ENCODE data around the gene FLACC1.

Gene FLACC1

DNA sequence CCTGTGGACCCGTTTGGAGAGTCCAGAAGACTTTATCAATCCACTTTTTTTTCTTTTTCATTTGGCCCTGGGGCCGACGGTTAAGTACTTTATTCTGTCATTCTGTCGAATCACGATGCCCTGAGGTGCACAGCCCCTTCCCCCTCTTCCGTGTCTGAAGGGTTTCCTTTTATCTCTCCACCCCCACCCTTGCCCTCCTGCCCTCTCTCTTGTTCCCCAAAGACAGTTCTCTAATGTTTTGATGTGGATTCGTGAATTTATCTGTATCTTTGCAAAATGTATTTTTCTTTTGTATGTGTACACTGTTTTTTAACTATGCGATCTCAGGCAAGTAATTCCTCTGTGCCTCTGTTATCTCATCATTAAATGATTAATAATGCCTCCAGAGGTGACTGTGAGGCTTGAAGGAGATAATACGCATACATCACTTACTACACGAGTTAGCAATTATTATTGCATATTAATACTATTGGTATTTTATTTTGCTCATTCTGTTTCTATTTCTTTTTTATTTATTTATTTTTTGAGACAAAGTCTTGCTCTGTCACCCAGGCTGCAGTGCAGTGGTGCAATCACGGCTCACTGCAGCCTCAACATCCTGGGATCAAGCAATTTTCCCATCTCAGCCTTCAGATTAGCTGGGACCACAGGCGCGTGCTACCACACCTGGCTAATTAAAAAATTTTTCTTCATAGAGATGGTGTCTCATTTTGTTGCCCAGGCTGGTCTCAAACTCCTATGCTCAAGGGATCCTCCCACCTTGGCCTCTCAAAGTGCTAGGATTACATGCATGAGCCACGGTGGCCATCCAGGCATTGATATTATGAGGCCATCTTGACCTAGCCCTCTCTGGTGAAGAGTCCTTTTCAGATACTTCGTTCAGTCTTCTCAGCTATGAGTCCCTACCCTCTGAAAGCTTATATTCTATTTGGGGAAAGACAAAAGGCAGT lies 98.2 kb downstream of the FLACC1 start:
- Histone ChIP-seq H3K4me3 (ENCODE audit: low read depth, low read length) (peak overlapping the region; percentile 73), H2AFZ (peak overlapping the region; percentile 86), H3K27ac (peak overlapping the region; percentile 61), H3K9me3 (ENCODE audit: control insufficient read depth, low read length) (no peaks in the 10 kb centered on the region), H3K27me3 (ENCODE audit: control insufficient read depth, insufficient read depth, low read length) (no peaks in the 10 kb centered on the region), H3K36me3 (ENCODE audit: control insufficient read depth, insufficient read depth, low read length) (no peaks in the 10 kb centered on the region), H3K4me1 (peaks cover 10% of the 10 kb centered on the region), H3K9ac (no peak overlapping the region), H3K4me2 (ENCODE audit: low read length) (peak overlapping the region; percentile 87), H3K79me2 (no peaks in the 10 kb centered on the region)
- TF ChIP-seq, protein P1, sequence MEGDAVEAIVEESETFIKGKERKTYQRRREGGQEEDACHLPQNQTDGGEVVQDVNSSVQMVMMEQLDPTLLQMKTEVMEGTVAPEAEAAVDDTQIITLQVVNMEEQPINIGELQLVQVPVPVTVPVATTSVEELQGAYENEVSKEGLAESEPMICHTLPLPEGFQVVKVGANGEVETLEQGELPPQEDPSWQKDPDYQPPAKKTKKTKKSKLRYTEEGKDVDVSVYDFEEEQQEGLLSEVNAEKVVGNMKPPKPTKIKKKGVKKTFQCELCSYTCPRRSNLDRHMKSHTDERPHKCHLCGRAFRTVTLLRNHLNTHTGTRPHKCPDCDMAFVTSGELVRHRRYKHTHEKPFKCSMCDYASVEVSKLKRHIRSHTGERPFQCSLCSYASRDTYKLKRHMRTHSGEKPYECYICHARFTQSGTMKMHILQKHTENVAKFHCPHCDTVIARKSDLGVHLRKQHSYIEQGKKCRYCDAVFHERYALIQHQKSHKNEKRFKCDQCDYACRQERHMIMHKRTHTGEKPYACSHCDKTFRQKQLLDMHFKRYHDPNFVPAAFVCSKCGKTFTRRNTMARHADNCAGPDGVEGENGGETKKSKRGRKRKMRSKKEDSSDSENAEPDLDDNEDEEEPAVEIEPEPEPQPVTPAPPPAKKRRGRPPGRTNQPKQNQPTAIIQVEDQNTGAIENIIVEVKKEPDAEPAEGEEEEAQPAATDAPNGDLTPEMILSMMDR (IDR thresholded peaks at IDR 0.05) = no peak

DNA sequence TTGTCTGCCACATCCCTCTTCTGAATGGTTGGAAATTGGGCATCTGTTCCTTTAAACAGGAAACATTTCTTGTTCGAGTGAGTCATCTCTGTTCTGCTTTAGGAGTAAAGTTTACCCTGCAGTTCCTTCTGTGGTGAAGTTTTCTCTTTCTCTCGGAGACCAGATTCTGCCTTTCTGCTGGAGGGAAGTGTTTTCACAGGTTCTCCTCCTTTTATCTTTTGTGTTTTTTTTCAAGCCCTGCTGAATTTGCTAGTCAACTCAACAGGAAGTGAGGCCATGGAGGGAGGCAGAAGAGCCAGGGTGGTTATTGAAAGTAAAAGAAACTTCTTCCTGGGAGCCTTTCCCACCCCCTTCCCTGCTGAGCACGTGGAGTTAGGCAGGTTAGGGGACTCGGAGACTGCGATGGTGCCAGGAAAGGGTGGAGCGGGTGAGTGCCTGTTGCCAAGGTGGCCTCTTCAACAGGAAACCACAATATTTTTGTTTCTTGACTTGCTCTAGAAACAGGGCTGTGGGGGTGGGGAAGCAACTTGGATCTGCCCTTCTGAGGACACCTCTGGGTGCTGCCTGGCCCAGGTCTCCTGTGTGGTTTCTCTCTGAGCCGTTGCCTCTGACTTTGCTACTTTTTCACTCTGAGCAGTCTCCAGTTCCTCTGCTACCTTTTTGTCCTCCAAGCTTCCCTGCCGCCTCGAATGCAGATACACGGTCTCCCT lies 99.0 kb downstream of the FLACC1 start:
- Histone ChIP-seq H3K4me1 (peaks cover 10% of the 10 kb centered on the region), H3K9ac (no peak overlapping the region), H3K9me3 (ENCODE audit: control insufficient read depth, low read length) (no peaks in the 10 kb centered on the region), H3K27me3 (ENCODE audit: control insufficient read depth, insufficient read depth, low read length) (no peaks in the 10 kb centered on the region), H3K4me3 (ENCODE audit: low read depth, low read length) (peak overlapping the region; percentile 73), H2AFZ (peak overlapping the region; percentile 86), H3K27ac (peak overlapping the region; percentile 61), H3K36me3 (ENCODE audit: control insufficient read depth, insufficient read depth, low read length) (no peaks in the 10 kb centered on the region), H3K79me2 (no peaks in the 10 kb centered on the region), H3K4me2 (ENCODE audit: low read length) (peak overlapping the region; percentile 87)
- TF ChIP-seq, protein P1 (IDR thresholded peaks at IDR 0.05) = no peak

DNA sequence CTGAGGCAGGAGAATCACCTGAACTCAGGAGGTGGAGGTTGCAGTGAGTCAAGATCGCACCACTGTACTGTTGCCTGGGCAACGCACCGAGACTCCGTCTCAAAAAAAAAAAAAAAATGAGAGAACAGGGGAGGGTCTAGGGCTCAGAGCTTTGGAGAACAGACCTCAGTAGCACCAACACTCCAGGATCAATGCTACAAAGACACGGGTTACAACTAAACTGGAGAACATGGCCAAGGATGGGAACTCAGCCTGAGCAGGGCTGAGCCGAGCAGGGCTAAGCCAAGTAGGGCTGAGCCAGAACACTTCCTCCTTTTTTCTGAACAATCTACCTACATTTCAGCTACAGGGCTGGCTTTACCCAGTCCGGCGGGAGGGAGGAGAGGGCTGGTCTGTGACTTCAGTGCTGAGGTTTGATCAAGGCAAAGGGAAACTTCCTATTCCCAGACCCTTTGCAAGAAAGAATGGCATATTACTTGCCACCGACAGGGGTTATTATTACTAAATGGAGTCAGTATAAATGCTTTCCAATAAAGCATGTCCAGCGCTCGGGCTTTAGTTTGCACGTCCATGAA lies 99.7 kb downstream of the FLACC1 start:
- peaks cover 10% of the 10 kb centered on the region for H3K4me1 ChIP-seq
- H3K36me3 ChIP-seq (ENCODE audit: control insufficient read depth, insufficient read depth, low read length) = no peaks in the 10 kb centered on the region
- H3K9ac ChIP-seq = no peak overlapping the region
- H3K79me2 ChIP-seq = no peaks in the 10 kb centered on the region
- peak overlapping the region; percentile 87 for H3K4me2 ChIP-seq (ENCODE audit: low read length)
- H3K27me3 ChIP-seq (ENCODE audit: control insufficient read depth, insufficient read depth, low read length) = no peaks in the 10 kb centered on the region
- peak overlapping the region; percentile 73 for H3K4me3 ChIP-seq (ENCODE audit: low read depth, low read length)
- TF ChIP-seq, protein P1 (IDR thresholded peaks at IDR 0.05) = no peak
- H2AFZ ChIP-seq = peak overlapping the region; percentile 86
- H3K9me3 ChIP-seq (ENCODE audit: control insufficient read depth, low read length) = no peaks in the 10 kb centered on the region
- H3K27ac ChIP-seq = peak overlapping the region; percentile 61

DNA sequence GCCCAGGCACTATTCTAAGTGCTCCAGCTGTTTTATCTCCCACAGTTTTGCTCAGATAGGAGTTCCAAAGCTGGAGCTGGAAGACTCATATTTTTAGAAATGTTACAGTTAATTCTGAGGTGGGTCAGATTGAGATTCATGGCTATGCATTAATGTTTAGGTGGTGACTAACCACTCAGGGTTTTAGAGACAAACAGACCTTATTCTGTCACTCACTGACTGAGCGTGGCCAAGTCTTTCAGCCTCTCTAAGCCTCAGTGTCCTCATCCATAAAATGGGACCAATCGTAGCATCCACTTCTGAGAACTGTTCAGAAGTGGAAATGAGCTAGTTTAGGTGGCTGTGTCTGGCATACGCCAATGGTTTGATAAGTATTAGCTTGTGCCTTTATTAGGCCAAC lies 101.1 kb downstream of the FLACC1 start:
- H3K4me1 ChIP-seq = peaks cover 10% of the 10 kb centered on the region
- H3K4me2 ChIP-seq (ENCODE audit: low read length) = no peak overlapping the region
- TF ChIP-seq, protein P1 (IDR thresholded peaks at IDR 0.05) = no peak
- peak overlapping the region; percentile 15 for H2AFZ ChIP-seq
- H3K9ac ChIP-seq = no peak overlapping the region
- no peak overlapping the region for H3K27ac ChIP-seq
- H3K9me3 ChIP-seq (ENCODE audit: control insufficient read depth, low read length) = no peaks in the 10 kb centered on the region
- no peaks in the 10 kb centered on the region for H3K79me2 ChIP-seq
- H3K4me3 ChIP-seq (ENCODE audit: low read depth, low read length) = no peak overlapping the region
- H3K27me3 ChIP-seq (ENCODE audit: control insufficient read depth, insufficient read depth, low read length) = no peaks in the 10 kb centered on the region
- no peaks in the 10 kb centered on the region for H3K36me3 ChIP-seq (ENCODE audit: control insufficient read depth, insufficient read depth, low read length)
